GM12891 (cell line): Measurements from ENCODE around the gene KIF18B.

Experiments
- POLR2A ChIP-seq: IDR thresholded peaks from 2 replicates; pipeline ENCODE4 v1.6.1; 2011; ENCODE audit warnings: low read depth, low read length, control low read depth
- POLR2AphosphoS5 ChIP-seq: IDR thresholded peaks from 2 replicates; pipeline ENCODE4 v1.6.1; 2011; ENCODE audit warnings: low read depth, low read length, control low read depth
- SPI1 ChIP-seq: IDR thresholded peaks from 2 replicates; pipeline ENCODE4 v1.6.1; 2011; ENCODE audit warnings: low read depth, low read length, control low read depth
- TAF1 ChIP-seq: IDR thresholded peaks from 2 replicates; pipeline ENCODE4 v1.6.1; 2011; ENCODE audit warnings: low read depth, low read length, control low read depth

DNA sequence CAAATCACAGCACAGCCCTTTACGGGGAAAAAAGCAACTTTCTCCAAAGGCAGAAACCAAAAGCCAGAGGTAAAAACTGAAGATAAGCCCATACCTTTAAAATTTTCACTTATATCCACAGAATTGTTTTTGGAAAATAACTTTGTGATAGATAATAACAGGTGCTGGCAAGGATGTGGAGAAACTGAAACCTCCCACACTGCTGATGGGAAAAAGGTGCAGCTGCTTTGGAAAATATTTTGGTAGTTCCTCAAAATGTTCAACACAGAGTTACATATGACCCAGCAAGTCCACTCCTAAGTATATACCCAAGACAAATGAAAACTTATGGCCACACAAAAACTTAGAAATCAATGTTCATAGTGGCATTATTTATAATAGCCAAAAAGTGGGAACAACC, 60.6 kb downstream of the KIF18B start:
- TF ChIP-seq POLR2A (no peak), POLR2AphosphoS5 (no peak), SPI1 (no peak), TAF1 (no peak)
